Measurements from ENCODE around the gene RAX2. TPM values are rescaled to one million over a fixed set of nuclear protein-coding genes. Genes with fewer than 3 reads are reported as not detected.

The RAX2 gene
- total and polyA plus RNA-seq, 9 of the 15 experiments (the other 6 are each of a cell fraction or from before 2014, with no cell fraction given): not detected

- no peak for TF ChIP-seq CBX8 (IDR thresholded peaks at IDR 0.05; ENCODE audit: borderline replicate concordance, extremely low read depth, low read depth, low read length, poor library complexity, severe bottlenecking)
- peak; percentile 93 for TF ChIP-seq BHLHE40 (IDR thresholded peaks at IDR 0.05; ENCODE audit: low read length)
- TF ChIP-seq RNF2 (IDR thresholded peaks at IDR 0.05): no peak
- TF ChIP-seq FOSL1 (tag; conservative IDR thresholded peaks at IDR 0.05): no peak
- TF ChIP-seq CAMTA2 (CRISPR knock-in tag; conservative IDR thresholded peaks at IDR 0.05): no peak
- TF ChIP-seq CSDE1 (IDR thresholded peaks at IDR 0.05): no peak; a peak in 1 of 4 replicates
- no peak for TF ChIP-seq ZNF766 (CRISPR knock-in tag; conservative IDR thresholded peaks at IDR 0.05)
- TF ChIP-seq ZNF707 (CRISPR knock-in tag; conservative IDR thresholded peaks at IDR 0.05): no peak
- peak; percentile 80 for TF ChIP-seq CXXC5 (CRISPR knock-in tag; IDR thresholded peaks at IDR 0.05)
- no peak for TF ChIP-seq CBX3 (IDR thresholded peaks at IDR 0.05; ENCODE audit: borderline replicate concordance in 1 of 2, low read length in 2 of 2)
- no peak for TF ChIP-seq ZBED1 (IDR thresholded peaks at IDR 0.05)
- TF ChIP-seq RERE (CRISPR knock-in tag; IDR thresholded peaks at IDR 0.05; ENCODE audit: borderline replicate concordance): no peak
- TF ChIP-seq FOXA3 (CRISPR knock-in tag; conservative IDR thresholded peaks at IDR 0.05 in 1 of 2, IDR thresholded peaks at IDR 0.05 in 1 of 2): no peak
- no peak for TF ChIP-seq ZBTB1 (CRISPR knock-in tag; IDR thresholded peaks at IDR 0.05; ENCODE audit: borderline replicate concordance, low read depth)
- TF ChIP-seq YY1 (IDR thresholded peaks at IDR 0.05; ENCODE audit: borderline replicate concordance in 1 of 3, control insufficient read depth in 1 of 3, extremely low read depth in 1 of 3, insufficient read depth in 3 of 3, insufficient read length in 1 of 3, insufficient replicate concordance in 2 of 3, low read depth in 1 of 3, low read length in 2 of 3): peak in 2 of 3 experiments; percentile 81 to 86
- peak; percentile 89 for TF ChIP-seq ZBTB12 (CRISPR knock-in tag; IDR thresholded peaks at IDR 0.05)
- no peak for TF ChIP-seq ZC3H8 (IDR thresholded peaks at IDR 0.05)
- no peak for TF ChIP-seq KLF16 (IDR thresholded peaks at IDR 0.05)
- TF ChIP-seq ZNF121 (CRISPR knock-in tag; conservative IDR thresholded peaks at IDR 0.05): no peak
- no peak for TF ChIP-seq ZNF316 (IDR thresholded peaks at IDR 0.05)
- no peak for TF ChIP-seq ZNF134 (CRISPR knock-in tag; conservative IDR thresholded peaks at IDR 0.05)
- TF ChIP-seq RHOXF2B (CRISPR knock-in tag; conservative IDR thresholded peaks at IDR 0.05): no peak
- TF ChIP-seq ZKSCAN3 (CRISPR knock-in tag; IDR thresholded peaks at IDR 0.05): no peak
Observed at GRCh38 chr19:3762501-3763459, 9.2 kb downstream of the RAX2 start, which contains the start of gene MRPL54 (continued).

Data from K562 (cell line).